ES-I3 (cell line): ENCODE data around the gene XPC.

Source experiments
- H3K36me3 ChIP-seq: 2 replicates; pipeline ENCODE4 v1.6.1; 2013; ENCODE audit warnings: mild to moderate bottlenecking, low read length, control low read depth, moderate library complexity; ENCODE audit not compliant: insufficient read depth
- H3K4me1 ChIP-seq: 2 replicates; pipeline ENCODE4 v1.6.1; 2013; ENCODE audit warnings: mild to moderate bottlenecking, control low read depth, low read length; ENCODE audit not compliant: insufficient read depth
- H3K9ac ChIP-seq: 2 replicates; pipeline ENCODE4 v1.6.1; 2013; ENCODE audit warnings: low read depth, mild to moderate bottlenecking, low read length, moderate library complexity
- H3K9me3 ChIP-seq: 2 replicates; pipeline ENCODE4 v1.6.1; 2013; ENCODE audit warnings: mild to moderate bottlenecking, low read length, moderate library complexity; ENCODE audit not compliant: control insufficient read depth, insufficient read depth

The XPC gene

DNA sequence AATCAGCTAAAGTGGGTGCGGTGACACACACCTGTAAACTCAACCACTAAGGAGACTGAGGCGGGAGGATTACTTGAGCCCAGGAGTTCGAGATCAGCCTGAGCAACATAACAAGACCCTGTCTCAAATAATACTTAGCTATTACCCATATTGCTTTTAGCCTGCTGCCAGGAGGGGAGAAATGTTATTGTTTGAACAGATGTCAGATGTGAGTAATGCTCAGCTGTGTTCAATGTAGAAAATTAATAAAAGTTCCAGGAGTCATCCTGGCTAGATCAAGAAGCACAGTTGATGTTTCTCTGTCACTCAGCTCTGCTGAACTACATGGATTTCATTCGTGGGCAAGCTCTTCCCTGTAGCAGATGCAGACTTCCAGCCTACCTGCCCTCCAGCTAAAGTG is 22.4 kb upstream of the XPC start:
- H3K36me3 ChIP-seq = peaks cover 5% of the 10 kb centered on the region
- H3K9ac ChIP-seq = no peak overlapping the region

DNA sequence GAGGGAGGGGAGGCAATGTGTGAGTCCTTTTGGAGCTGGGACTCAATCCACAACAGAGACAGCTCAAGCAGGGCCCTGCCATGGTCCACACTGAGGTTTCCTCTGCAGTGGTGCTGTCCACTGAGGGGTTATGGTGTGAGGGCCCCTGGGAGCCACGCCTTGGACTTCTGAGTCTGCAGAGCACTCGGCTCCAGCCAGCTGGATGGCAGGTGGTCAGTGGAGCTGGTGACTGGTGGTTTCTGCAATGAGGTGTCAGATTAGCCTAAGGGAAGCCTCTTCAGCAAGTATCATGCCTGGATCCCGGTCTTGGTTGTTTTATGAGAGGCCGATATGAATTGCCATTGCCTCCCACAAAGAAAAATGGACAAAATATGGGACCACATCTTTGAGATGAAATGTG is 21.9 kb upstream of the XPC start:
- Histone ChIP-seq H3K36me3 (peaks cover 5% of the 10 kb centered on the region), H3K9me3 (no peaks in the 10 kb centered on the region), H3K4me1 (peaks cover 6% of the 10 kb centered on the region), H3K9ac (no peak overlapping the region)

More for the DNA sequence above, 22.4 kb upstream of the XPC start:
- no peaks in the 10 kb centered on the region for H3K9me3 ChIP-seq
- H3K4me1 ChIP-seq = peaks cover 6% of the 10 kb centered on the region

DNA sequence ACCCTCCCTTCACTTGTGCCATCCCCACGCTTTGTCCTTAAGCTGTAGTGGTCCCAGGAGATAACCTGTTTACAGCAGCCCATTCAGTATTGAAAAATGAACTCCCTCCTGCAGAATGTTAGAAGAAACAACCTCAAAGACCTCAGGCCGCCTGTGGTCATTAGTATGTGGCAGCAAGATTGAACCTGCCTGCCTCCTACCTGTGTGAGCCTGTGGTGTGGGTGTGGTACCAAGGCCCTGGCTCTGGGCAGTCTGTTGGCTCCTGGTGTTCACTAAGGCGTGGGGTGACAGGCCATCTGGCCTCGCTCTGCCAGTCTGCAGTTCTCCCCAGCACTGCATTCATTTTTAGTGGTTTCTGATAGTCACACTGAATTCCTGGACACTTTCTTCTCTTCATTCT is 21.2 kb upstream of the XPC start:
- Histone ChIP-seq H3K4me1 (peaks cover 6% of the 10 kb centered on the region), H3K36me3 (peaks cover 9% of the 10 kb centered on the region), H3K9ac (no peak overlapping the region), H3K9me3 (no peaks in the 10 kb centered on the region)

DNA sequence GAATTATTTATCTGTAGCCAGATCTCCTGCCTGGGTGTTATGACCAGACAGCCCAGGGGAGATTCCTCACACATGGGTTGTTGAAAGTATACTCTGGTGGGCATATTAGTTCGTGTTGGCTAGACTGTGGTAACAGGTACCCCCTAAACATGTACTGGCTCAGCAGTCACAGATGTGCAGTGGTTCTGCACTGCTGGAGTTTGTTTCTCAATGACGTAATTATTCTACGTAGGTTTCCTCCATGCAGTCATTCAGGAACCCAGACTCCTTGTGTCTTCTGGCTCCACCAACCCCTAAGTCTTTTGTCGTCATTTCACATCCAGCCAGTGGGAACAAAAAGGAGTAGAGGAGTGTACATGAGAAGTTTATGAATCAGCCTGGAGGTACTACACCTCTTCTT is 16.5 kb upstream of the XPC start:
- Histone ChIP-seq H3K9me3 (no peaks in the 10 kb centered on the region), H3K9ac (no peak overlapping the region), H3K36me3 (peaks cover 9% of the 10 kb centered on the region), H3K4me1 (no peaks in the 10 kb centered on the region)

DNA sequence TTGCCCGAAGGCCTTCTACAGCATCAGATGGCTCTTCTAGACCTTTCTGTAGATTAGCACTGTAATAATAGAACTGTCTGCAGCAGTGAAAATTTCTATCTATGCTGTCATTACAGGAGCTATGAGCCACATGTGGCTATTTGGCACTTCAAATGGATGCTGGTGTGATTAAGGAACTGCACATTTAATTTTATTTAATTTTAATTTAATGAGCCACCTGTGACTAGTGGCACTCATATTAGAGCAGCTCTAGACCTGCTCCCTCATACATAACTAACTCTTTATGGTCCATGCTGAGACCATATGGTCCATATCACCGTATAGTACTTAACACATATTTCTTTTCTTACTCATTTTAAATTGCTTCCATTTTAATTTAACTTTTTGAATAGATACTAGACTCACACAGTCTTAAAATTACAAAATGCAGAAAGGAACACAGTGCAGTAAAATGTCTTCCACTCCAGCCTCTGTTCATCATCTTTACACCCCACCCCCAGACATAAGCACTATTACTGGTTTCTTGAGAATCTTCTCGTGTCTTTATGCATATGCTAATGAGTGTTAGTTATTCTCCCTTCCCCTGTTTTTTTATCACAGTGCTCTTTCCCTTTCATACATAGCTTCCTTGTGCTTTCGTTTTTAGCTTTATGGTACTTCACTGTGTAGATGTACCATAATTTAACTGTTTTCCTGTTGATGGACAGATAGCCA is 9.8 kb upstream of the XPC start:
- Histone ChIP-seq H3K9me3 (no peaks in the 10 kb centered on the region), H3K4me1 (no peaks in the 10 kb centered on the region), H3K9ac (no peak overlapping the region), H3K36me3 (no peaks in the 10 kb centered on the region; the same call in none of the 2 replicates)

DNA sequence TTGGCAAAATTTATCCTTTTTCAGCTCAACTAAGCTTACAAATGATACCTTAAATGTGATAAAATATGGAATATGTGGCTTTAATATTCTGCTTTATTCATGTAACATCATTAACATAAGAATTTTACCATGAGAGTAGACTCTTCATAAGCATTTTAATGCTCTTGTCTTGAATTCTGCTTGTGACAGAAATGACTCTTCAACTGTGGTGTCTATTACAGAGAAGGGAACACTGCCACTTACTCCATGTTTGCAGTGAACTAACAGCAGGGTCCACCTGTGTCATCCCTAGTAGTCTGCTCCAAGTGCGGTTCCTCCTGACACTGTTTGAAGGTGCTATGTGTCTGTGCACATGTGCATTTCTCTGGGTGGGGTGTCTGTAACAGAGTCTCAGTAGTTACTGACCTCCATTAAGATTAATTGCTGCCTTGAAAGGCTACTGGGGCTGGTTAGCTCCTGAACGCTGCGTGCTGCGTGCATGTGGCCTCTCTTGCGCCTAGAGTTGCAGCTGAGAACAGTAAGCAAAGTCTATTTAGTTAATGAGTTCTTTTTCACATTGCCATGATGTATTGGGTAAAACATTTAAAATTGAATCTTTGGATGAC is 8.6 kb upstream of the XPC start:
- Histone ChIP-seq H3K9ac (no peak overlapping the region), H3K9me3 (no peaks in the 10 kb centered on the region), H3K36me3 (no peaks in the 10 kb centered on the region; the same call in none of the 2 replicates), H3K4me1 (no peaks in the 10 kb centered on the region)

DNA sequence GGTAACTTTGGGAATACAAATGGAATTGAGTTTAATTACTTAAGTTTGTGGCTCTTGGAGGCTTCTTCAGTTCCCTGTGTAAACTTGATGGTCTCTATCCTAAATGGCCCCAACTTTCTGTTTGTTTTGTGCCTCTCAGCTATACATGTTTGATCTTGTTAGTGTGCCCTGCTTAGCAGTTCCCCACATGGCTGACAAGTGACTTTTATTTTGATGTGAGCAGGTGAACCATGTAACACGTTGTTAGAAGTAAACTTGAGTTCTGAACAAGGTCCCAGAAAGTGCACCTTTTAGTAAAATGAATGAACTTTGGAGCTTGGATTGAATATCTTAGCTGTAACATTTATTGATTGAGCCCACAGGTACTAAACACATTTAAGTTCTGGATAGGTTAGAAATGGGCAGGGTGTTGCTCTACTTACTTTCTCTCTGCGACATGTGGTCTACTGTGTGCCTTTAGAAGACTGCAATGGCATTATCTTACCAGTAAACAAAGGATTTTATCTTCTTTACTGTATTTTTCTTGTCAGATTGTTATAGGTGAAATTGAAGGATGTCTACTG is 4.7 kb upstream of the XPC start:
- Histone ChIP-seq H3K4me1 (0 out of 2 replicates have a peak, but pooled peaks cover 4% of the 10 kb centered on the region), H3K9me3 (no peaks in the 10 kb centered on the region), H3K9ac (no peak overlapping the region), H3K36me3 (peaks cover 6% of the 10 kb centered on the region)

DNA sequence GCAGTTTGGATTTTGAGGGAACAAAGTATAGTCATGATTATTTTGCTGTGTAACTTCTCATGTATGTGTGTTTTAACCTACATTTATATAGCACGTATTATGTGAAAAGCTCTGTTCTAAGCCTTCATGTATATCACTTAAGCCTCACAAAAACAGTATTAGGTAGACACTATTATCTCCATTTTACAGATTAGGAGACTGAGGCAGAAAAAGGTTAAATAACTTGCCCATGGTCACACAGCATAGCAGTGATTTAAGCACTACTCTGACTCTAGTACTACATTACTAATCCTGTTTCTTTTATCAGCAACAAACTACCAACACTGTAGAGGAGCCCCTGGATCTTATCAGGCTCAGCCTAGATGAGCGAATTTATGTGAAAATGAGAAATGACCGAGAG is 2.9 kb upstream of the XPC start:
- peaks cover 6% of the 10 kb centered on the region for H3K36me3 ChIP-seq
- H3K4me1 ChIP-seq = peaks cover 8% of the 10 kb centered on the region; the same call in 1 of the 2 replicates
- H3K9me3 ChIP-seq = no peaks in the 10 kb centered on the region
- no peak overlapping the region for H3K9ac ChIP-seq

DNA sequence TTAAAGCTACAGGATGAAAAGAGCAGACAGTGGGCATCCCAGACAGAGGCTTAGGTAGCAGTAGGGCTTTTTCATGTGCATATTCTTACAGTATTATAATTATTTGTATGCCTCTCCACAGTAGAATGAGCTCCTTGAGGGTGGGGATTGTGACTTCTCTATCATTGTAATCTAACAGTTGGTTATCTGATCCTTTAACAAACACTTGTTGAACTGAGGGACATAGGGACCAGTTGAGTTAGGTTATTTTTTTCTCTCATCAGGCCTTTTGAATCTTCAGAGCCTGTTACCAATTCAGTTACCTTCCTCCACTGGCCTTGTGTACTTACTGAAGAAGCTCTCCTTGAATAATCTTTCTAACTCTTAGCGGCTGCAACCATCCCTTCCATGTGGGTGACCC is 1.4 kb upstream of the XPC start:
- Histone ChIP-seq H3K9me3 (no peaks in the 10 kb centered on the region), H3K36me3 (peaks cover 6% of the 10 kb centered on the region), H3K9ac (0 out of 2 replicates have a peak overlapping the region, but pooled peaks have one; percentile 98), H3K4me1 (peaks cover 20% of the 10 kb centered on the region)

DNA sequence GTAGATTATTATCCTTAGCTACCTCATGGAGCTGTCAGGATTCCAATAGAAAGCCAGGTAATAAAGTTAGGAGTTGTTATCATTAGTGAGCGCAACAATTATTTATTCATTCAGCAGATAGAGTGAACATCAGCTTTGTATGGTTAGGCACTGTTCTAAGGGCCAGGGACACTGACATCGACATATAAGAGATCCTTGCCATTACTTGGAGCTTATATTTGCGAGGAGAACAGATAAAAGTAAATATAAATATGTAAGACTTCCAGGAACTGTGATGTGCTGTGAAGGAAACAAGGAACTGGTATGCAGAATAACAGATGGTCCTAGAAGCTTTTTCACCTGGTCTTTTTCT is 689 bp upstream of the XPC start:
- Histone ChIP-seq H3K4me1 (peaks cover 20% of the 10 kb centered on the region), H3K9me3 (no peaks in the 10 kb centered on the region), H3K36me3 (peaks cover 6% of the 10 kb centered on the region), H3K9ac (peak overlapping the region; percentile 98)

DNA sequence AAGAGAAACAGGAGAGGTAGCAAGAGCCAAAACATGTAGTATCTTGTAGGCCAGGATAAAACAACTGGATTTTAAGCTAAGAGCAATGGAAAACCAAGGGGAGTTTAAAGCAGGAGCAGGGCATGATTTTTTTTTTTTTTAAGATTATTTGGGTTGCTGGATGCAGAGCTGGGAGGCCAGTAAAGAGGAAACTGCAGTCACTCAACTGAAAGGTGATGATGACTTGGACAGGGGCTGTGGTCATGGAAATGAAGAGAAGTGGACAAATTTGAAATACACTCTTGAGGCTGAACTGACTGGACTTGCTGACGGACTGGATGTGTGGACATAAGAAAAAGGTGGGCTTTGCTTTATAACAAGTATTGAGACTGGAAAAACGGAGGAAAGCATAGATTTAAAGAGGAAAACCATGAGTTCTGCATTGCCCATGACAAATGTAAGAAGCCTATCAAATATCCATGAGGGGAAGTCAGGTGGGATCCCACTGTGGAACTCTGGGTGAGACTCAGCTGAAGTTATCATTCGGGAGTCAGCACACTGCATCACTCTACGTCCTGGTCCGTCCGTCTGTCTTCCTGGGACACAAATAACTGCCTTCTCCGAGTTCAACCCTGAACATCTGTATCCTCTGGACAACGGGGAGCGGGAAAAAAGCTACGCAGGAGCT is 688 bp downstream of the XPC start:
- Histone ChIP-seq H3K4me1 (peaks cover 20% of the 10 kb centered on the region), H3K9me3 (no peaks in the 10 kb centered on the region), H3K9ac (peak overlapping the region; percentile 98), H3K36me3 (peaks cover 10% of the 10 kb centered on the region)

DNA sequence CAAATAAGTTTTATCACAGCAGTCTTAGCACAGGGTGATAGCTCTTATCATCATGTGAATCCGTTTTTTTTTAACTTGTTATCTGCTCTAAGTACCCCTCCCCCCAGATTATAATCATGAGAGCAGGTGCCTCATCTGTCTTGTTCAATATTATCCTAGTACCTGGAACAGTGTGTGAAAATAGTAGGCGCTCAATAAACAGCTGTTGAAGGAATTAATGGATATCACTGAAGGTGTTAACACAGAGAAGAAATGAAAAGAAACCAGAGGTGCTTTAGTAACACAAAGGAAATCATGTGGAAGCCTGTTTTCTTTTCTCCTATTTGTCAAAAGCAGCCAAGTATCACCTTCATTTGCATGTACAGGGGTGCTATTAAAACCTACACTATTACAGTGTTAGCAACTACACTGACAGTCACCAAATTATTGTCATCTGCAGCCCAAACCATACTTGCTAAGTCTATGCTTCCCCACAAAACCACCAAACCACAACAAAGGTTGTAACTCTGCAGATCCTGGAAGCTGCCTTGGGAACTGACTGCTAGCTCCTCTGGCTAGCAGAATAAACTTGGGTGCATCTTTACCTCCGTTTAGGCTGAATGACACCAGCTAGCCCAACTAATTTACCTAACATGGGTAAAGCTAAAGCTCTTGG is 2.9 kb downstream of the XPC start:
- Histone ChIP-seq H3K4me1 (peaks cover 20% of the 10 kb centered on the region), H3K9ac (no peak overlapping the region; the same call in none of the 2 replicates), H3K9me3 (no peaks in the 10 kb centered on the region), H3K36me3 (peaks cover 20% of the 10 kb centered on the region)

DNA sequence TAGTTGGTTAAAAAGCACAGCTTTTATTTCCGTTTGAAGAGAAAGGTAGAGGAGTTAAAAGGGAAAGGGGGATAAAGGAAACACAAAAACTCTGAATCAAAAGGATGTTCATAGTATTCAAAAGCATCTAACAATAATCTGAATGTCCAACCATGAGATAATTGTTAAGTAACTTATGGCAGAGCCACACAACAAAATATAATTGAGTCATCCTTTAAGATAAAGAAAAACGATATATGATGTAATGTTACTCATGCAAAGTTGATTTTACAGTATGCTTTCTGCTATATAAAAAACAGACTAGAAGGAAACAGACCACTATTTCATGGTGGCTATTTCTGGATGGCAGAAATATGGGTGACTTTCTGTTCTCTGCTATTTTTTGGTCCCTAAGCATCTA is 3.9 kb downstream of the XPC start:
- Histone ChIP-seq H3K36me3 (peaks cover 30% of the 10 kb centered on the region), H3K4me1 (peaks cover 15% of the 10 kb centered on the region), H3K9me3 (no peaks in the 10 kb centered on the region), H3K9ac (no peak overlapping the region)

DNA sequence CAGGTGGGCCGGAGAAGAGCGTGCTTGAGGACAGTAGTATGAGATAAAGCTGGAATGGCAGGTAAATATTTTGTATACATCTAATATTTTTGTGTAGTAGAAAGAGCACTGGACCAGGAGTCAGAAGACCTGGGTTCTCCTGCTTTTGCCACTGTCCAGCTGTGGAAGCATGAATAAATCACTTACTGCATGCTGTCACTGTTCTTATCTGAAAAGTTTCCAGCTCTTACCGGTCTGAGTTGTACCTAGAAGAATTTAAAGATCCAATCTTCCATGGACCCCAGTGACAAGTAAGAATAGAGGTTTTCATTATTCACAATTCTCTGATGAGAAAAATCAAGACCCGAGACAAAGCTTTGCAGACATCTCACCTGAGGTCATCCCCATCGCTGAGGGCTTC is 5.9 kb downstream of the XPC start:
- Histone ChIP-seq H3K9me3 (no peaks in the 10 kb centered on the region), H3K4me1 (peaks cover 15% of the 10 kb centered on the region), H3K36me3 (peaks cover 46% of the 10 kb centered on the region), H3K9ac (no peak overlapping the region)
